Bone marrow (tissue), 2 donors: ENCODE results near the gene EMC9.

Experiments
- DNase-seq, 2 donors: peaks; one replicate each; lab custom pipeline; 2025; lab: John Stamatoyannopoulos, UW

The EMC9 gene

GRCh38 chr14:24131549-24131966 is 9.8 kb downstream of the EMC9 start:
- no peak for DNase-seq

GRCh38 chr14:24130717-24131548 is 10.5 kb downstream of the EMC9 start:
- no peak for DNase-seq

DNA sequence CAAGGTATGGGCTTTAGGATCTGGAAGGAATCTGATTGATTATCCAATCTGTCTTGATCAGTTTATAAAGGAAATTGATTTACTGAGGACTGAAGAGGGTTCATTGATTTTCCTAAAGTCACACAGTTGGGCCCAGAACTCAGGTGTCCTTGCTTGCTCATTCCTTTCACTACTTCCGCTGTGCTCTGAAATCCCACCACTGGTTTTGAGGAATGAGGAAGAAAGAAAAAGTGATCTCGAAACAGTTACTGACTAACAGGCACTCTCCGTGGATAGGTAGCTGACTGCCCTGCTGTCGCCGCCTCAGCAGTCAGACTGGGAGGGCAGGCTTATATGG is 11.0 kb downstream of the EMC9 start, which contains the start of gene FITM1:
Gene FITM1 (plus strand): TSS at position 280 of the 337 bp plus-strand sequence. CDS start 905 bp downstream, outside the sequence.
- no peak for DNase-seq

- no peak for DNase-seq
Measured at GRCh38 chr14:24129410-24129998, 11.9 kb downstream of the EMC9 start.

- DNase-seq: no peak
Measured at GRCh38 chr14:24127673-24128072, 13.7 kb downstream of the EMC9 start.

GRCh38 chr14:24126939-24127338 is 14.5 kb downstream of the EMC9 start:
- DNase-seq: no peak

- no peak for DNase-seq
Measured at GRCh38 chr14:24123424-24124417, 17.7 kb downstream of the EMC9 start.

- DNase-seq: no peak
Measured at GRCh38 chr14:24122898-24123297, 18.5 kb downstream of the EMC9 start.

DNA sequence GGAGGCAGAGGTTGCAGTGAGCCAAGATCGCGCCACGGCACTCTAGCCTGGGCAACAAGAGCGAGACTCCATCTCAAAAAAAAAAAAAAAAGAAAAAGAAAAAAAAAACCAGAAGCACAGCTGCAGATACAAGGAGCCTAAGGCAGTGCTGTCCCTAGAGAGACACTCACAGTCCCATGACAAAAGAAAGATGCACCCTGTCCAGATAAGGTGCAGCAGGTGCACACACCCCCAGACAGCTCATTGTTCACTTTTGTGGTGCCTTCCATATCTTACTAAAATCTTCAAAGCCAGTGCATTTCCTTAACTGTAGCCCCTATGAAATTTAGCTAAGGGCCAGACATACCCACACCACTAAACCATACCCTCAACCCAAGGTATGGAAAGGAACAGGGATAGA is 19.0 kb downstream of the EMC9 start:
- DNase-seq: no peak

DNA sequence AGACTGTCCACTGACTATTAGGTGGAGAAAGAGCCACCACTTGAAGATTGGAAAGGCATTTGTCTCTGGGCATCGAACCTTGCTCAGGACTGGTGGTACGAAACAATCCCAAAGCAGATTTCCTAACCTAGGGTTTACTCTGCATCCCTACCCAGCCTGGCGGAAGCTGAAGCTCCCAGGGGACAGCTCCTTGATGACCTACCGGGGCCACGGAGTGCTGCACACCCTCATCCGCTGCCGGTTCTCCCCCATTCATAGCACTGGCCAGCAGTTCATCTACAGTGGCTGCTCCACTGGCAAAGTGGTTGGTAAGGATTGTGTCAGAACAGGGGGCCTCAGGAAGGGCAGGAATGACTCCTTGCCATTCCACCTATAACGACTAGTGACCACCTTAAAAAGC is 20.2 kb downstream of the EMC9 start:
- DNase-seq: no peak

GRCh38 chr14:24119691-24120090 is 21.7 kb downstream of the EMC9 start:
- no peak for DNase-seq

- no peak for DNase-seq
Measured at GRCh38 chr14:24117179-24117578, 24.2 kb downstream of the EMC9 start.

DNA sequence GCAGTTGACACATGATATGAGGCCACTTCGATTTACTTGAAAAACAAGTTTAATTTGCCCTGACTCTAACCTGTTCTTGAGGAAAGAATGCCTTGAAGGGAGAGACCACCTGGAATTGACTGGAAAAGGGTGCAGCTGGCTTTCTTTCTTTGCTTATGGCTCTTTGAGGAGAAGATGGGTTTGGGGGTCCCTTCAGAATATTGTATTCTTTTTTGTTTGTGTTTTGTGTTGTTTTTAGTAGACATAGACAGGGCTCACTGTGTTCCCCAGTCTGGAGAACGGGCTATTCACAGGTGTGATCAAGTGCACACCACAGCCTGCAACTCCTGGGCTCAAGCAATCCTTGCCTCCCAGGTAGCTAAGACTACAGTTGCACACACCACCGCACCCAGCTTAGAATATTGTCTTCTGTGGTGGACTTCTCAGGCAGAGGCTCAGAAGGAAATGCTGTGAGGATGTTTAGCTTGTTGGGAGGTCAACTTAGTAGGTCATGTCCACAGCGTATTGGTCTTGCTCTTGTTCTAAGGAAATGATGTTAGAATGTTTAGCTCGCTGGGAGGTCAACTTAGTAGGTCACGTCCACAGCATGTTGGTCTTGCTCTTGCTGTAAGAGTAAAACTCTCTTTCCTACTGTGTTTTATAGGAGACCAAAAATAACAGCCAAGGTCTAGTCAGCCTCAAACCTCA is 25.1 kb downstream of the EMC9 start:
- no peak for DNase-seq

GRCh38 chr14:24115422-24116127 is 25.8 kb downstream of the EMC9 start:
- DNase-seq: no peak

DNA sequence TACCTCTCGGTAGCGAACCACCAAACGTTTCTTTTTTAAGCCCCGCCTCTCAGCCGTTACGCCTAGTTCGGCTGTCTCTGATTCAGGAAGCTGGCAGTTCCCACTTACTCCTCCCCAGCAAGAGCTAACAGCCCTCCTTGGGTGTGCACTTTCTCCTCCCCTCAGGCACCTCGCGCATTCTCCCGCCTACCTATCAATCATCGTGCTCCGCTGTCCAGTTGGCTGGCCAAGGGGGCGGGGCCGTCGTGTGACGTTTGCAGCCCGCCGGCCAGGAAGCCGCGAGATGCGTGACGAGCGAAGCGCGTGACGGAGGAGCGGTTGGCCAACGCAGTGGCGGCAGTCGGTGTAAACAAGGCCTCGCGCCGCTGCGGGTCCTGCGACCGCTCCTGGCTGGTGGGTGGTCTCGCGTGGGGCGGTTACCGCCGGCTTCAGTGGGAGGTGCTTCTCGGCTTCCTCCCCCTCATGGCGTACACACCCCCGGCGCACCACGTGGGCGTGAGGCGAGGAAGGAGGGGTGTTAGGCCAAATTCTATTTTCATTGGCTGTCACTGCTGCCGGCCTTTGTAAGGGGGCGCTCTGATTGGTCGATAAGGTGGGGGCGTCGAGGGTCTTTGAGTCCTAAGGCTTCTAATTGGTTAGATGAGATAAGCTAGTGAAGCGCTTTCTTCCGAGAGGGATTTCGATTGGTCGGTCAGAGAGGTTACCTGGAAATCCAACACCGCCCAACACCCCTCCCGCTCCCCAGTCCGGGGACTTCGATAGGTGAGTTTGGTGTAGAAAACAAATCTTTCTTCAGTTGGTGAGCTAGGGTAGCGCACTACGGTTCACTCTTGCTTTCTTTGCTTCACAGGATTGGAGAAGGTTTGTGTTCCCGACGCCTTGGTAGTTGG is 26.6 kb downstream of the EMC9 start, which contains the start of the genes DCAF11 and NRL:
Gene DCAF11 (plus strand): TSS at position 246 of the 890 bp plus-strand sequence. CDS start 818 bp downstream, outside the sequence.
Gene NRL (minus strand): TSS at position 418 of the 890 bp plus-strand sequence. CDS start 32,101 bp downstream, outside the sequence.
- DNase-seq: peak; percentile 96 to 99

- peak; percentile 90 to 93 for DNase-seq
Measured at GRCh38 chr14:24113801-24114531, 27.4 kb downstream of the EMC9 start.

- peak in 1 of 2 donors; percentile 1 for DNase-seq
Measured at GRCh38 chr14:24113379-24113800, 28.0 kb downstream of the EMC9 start.

GRCh38 chr14:24110523-24110922 is 30.9 kb downstream of the EMC9 start:
- DNase-seq: no peak

GRCh38 chr14:24110060-24110459 is 31.3 kb downstream of the EMC9 start:
- no peak for DNase-seq
